ENCODE measurements around the gene ARHGAP10. TPM values are rescaled to one million over a fixed set of nuclear protein-coding genes. Genes with fewer than 3 reads are reported as not detected.
A peak's percentile ranks its signal among the peaks of the same experiment; 100 is the strongest.

ARHGAP10 gene
- total and polyA plus RNA-seq, 10 of the 15 experiments (the other 5 are each of a cell fraction or from before 2014, with no cell fraction given), result 1.3 to 25.8 (median 17.2) TPM

- TF ChIP-seq IKZF2 (IDR thresholded peaks at IDR 0.05), result peak; percentile 12 to 39; a peak in 2 of 4 replicates
- no peak for TF ChIP-seq IRF3 (IDR thresholded peaks at IDR 0.05)
- no peak for TF ChIP-seq CREB1 (IDR thresholded peaks at IDR 0.05; ENCODE audit: low read depth)
These were observed 29.5 kb downstream of the ARHGAP10 start (continued) for GRCh38 chr4:147761218-147761883.

GRCh38 chr4:147764337-147764736, 32.4 kb downstream of the ARHGAP10 start:
- in situ Hi-C loops (cut with MboI), result no loop called here
- no peak for ATAC-seq
- no peak for FAIRE-seq
- TF ChIP-seq RBBP5 (conservative IDR thresholded peaks at IDR 0.05) (no peak), BMI1 (IDR thresholded peaks at IDR 0.05; ENCODE audit: borderline replicate concordance) (no peak), CBX5 (IDR thresholded peaks at IDR 0.05; ENCODE audit: low read depth) (no peak), NBN (IDR thresholded peaks at IDR 0.05) (no peak), POLR2AphosphoS2 (IDR thresholded peaks at IDR 0.05; ENCODE audit: low read depth, low read length) (no peak), MYC (IDR thresholded peaks at IDR 0.05; ENCODE audit: insufficient read depth, insufficient read length, insufficient replicate concordance, low read length, severe bottlenecking) (no peak)
- Histone ChIP-seq H3K9ac (ENCODE audit: control insufficient read depth, insufficient read depth, low read length) (no peak overlapping the region), H3K79me2 (ENCODE audit: control insufficient read depth, insufficient read depth, low read length) (peaks cover 48% of the 10 kb centered on the region), H3K4me2 (ENCODE audit: control insufficient read depth, insufficient read depth) (no peak overlapping the region), H3K27ac (ENCODE audit: control insufficient read depth, insufficient read depth) (no peak overlapping the region), H2AFZ (ENCODE audit: control insufficient read depth, low read depth, low read length) (no peak overlapping the region), H3K9me3 (replicated peaks; ENCODE audit: control insufficient read depth, insufficient read depth, low read length) (no peaks in the 10 kb centered on the region), H3K27me3 (replicated peaks in 1 of 2; ENCODE audit: control insufficient read depth in 2 of 2, insufficient read depth in 2 of 2, low read length in 1 of 2) (no peaks in the 10 kb centered on the region), H3K4me3 (no peak overlapping the region), H3K4me1 (ENCODE audit: control insufficient read depth, insufficient read depth, low read length) (peaks cover 15% of the 10 kb centered on the region), H3K36me3 (ENCODE audit: control insufficient read depth in 2 of 2, insufficient read depth in 2 of 2, low read length in 1 of 2) (no peaks in the 10 kb centered on the region), H4K20me1 (ENCODE audit: control insufficient read depth, insufficient read depth) (no peaks in the 10 kb centered on the region)
- ChIA-PET SMC1A (ENCODE audit: uncharacterized antibody, unreplicated experiment) (interaction anchor here (1.2 to 2.8 kb wide), 5 partner anchors 9 to 102 kb away, joined by 4 to 12 read pairs (median 4); no protein-coding TSS in a partner anchor), POLR2A (no interaction called here), RAD21 (ENCODE audit: unreplicated experiment) (no interaction called here), CTCF (interaction anchor here (0.9 to 1.8 kb wide), 4 partner anchors 8 to 54 kb away, joined by 3 to 4 read pairs (median 4); no protein-coding TSS in a partner anchor)
- intact Hi-C loops (cut with micrococcal nuclease; ENCODE audit: unreplicated experiment), result no loop called here
- 83% methylated on average over 7 of the region's 7 CpGs for WGBS (ENCODE audit: insufficient coverage, insufficient replicate concordance, low lambda C conversion rate, missing lambda C conversion rate)
- no TSS peak for BruUV-seq (replicated peaks)
- DNase-seq (ENCODE audit: low read depth, low spot score), result no peak

Measured in GM12878 (cell line).